Adipocyte (in vitro differentiated cells): ENCODE results near the gene P4HA2.

Experiments
- DNase-seq: peaks from one replicate; pipeline ENCODE4 v3.0.0-alpha.2; 2015; ENCODE audit warnings: low read depth
- H3K27me3 ChIP-seq: replicated peaks from 2 replicates; pipeline ENCODE4 v1.7.0; 2013; ENCODE audit warnings: mild to moderate bottlenecking, low read length, moderate library complexity; ENCODE audit not compliant: control insufficient read depth, insufficient read depth
- H3K36me3 ChIP-seq: 2 replicates; pipeline ENCODE4 v1.7.0; 2013; ENCODE audit warnings: low read length, mild to moderate bottlenecking, moderate library complexity; ENCODE audit not compliant: control insufficient read depth, insufficient read depth, severe bottlenecking
- H3K4me1 ChIP-seq: 2 replicates; pipeline ENCODE4 v1.7.0; 2013; ENCODE audit warnings: mild to moderate bottlenecking, low read length, moderate library complexity; ENCODE audit not compliant: control insufficient read depth, insufficient read depth
- H3K4me3 ChIP-seq: 2 replicates; pipeline ENCODE4 v1.7.0; 2013; ENCODE audit warnings: mild to moderate bottlenecking, low read length, moderate library complexity
- H3K9ac ChIP-seq: 2 replicates; pipeline ENCODE4 v1.7.0; 2013; ENCODE audit warnings: mild to moderate bottlenecking, low read length, moderate library complexity
- H3K9me3 ChIP-seq: 2 replicates; pipeline ENCODE4 v1.7.0; 2013; ENCODE audit warnings: mild to moderate bottlenecking, low read length, moderate library complexity; ENCODE audit not compliant: control insufficient read depth

P4HA2 gene

GRCh38 chr5:132254321-132254977, 26.8 kb upstream of the P4HA2 start:
- no peak for DNase-seq

GRCh38 chr5:132253452-132254320, 26.0 kb upstream of the P4HA2 start:
- Histone ChIP-seq H3K9me3 (no peaks in the 10 kb centered on the region), H3K27me3 (no peaks in the 10 kb centered on the region), H3K4me3 (no peak overlapping the region), H3K4me1 (peaks cover 21% of the 10 kb centered on the region), H3K9ac (no peak overlapping the region), H3K36me3 (no peaks in the 10 kb centered on the region)
- no peak for DNase-seq

More at GRCh38 chr5:132254321-132254977, 26.8 kb upstream of the P4HA2 start:
- H3K4me3 ChIP-seq = no peak overlapping the region
- no peaks in the 10 kb centered on the region for H3K9me3 ChIP-seq
- no peak overlapping the region for H3K9ac ChIP-seq
- H3K27me3 ChIP-seq = no peaks in the 10 kb centered on the region
- H3K4me1 ChIP-seq = peaks cover 29% of the 10 kb centered on the region
- H3K36me3 ChIP-seq = no peaks in the 10 kb centered on the region

GRCh38 chr5:132253008-132253441, 25.4 kb upstream of the P4HA2 start:
- DNase-seq = no peak
- Histone ChIP-seq H3K4me3 (no peak overlapping the region), H3K27me3 (no peaks in the 10 kb centered on the region), H3K9ac (no peak overlapping the region), H3K4me1 (peaks cover 14% of the 10 kb centered on the region), H3K36me3 (no peaks in the 10 kb centered on the region), H3K9me3 (no peaks in the 10 kb centered on the region)

- Histone ChIP-seq H3K4me1 (peaks cover 11% of the 10 kb centered on the region), H3K36me3 (no peaks in the 10 kb centered on the region), H3K9me3 (peaks cover 4% of the 10 kb centered on the region), H3K4me3 (no peak overlapping the region), H3K27me3 (no peaks in the 10 kb centered on the region), H3K9ac (no peak overlapping the region)
- no peak for DNase-seq
Measured at GRCh38 chr5:132251220-132251725, 23.6 kb upstream of the P4HA2 start.

GRCh38 chr5:132250547-132250946, 22.9 kb upstream of the P4HA2 start:
- peaks cover 11% of the 10 kb centered on the region for H3K4me1 ChIP-seq
- H3K4me3 ChIP-seq = no peak overlapping the region
- no peak overlapping the region for H3K9ac ChIP-seq
- no peaks in the 10 kb centered on the region for H3K27me3 ChIP-seq
- peaks cover 4% of the 10 kb centered on the region for H3K9me3 ChIP-seq
- H3K36me3 ChIP-seq = no peaks in the 10 kb centered on the region
- DNase-seq = no peak

- Histone ChIP-seq H3K27me3 (no peaks in the 10 kb centered on the region), H3K9me3 (peaks cover 11% of the 10 kb centered on the region), H3K4me3 (no peak overlapping the region), H3K9ac (no peak overlapping the region), H3K36me3 (no peaks in the 10 kb centered on the region), H3K4me1 (no peaks in the 10 kb centered on the region)
- DNase-seq = no peak
Measured at GRCh38 chr5:132246806-132247205, 19.2 kb upstream of the P4HA2 start.

- Histone ChIP-seq H3K4me1 (no peaks in the 10 kb centered on the region), H3K27me3 (no peaks in the 10 kb centered on the region), H3K4me3 (no peak overlapping the region), H3K9me3 (peaks cover 18% of the 10 kb centered on the region), H3K9ac (no peak overlapping the region), H3K36me3 (no peaks in the 10 kb centered on the region)
- DNase-seq = no peak
Measured at GRCh38 chr5:132245593-132245992, 17.9 kb upstream of the P4HA2 start.

GRCh38 chr5:132243366-132243977, 15.8 kb upstream of the P4HA2 start:
- Histone ChIP-seq H3K27me3 (no peaks in the 10 kb centered on the region), H3K4me1 (no peaks in the 10 kb centered on the region), H3K9me3 (peaks cover 18% of the 10 kb centered on the region), H3K4me3 (no peak overlapping the region), H3K36me3 (no peaks in the 10 kb centered on the region), H3K9ac (no peak overlapping the region)
- no peak for DNase-seq

GRCh38 chr5:132239776-132240175, 12.1 kb upstream of the P4HA2 start:
- no peaks in the 10 kb centered on the region for H3K36me3 ChIP-seq
- DNase-seq = no peak
- no peak overlapping the region for H3K4me3 ChIP-seq
- no peaks in the 10 kb centered on the region for H3K27me3 ChIP-seq
- no peak overlapping the region for H3K9ac ChIP-seq
- H3K4me1 ChIP-seq = no peaks in the 10 kb centered on the region
- peaks cover 15% of the 10 kb centered on the region for H3K9me3 ChIP-seq

GRCh38 chr5:132238901-132239500, 11.3 kb upstream of the P4HA2 start:
- DNase-seq = no peak
- Histone ChIP-seq H3K36me3 (no peaks in the 10 kb centered on the region), H3K27me3 (no peaks in the 10 kb centered on the region), H3K4me3 (no peak overlapping the region), H3K4me1 (no peaks in the 10 kb centered on the region), H3K9ac (no peak overlapping the region), H3K9me3 (peaks cover 7% of the 10 kb centered on the region)
